ENCODE data around the gene ARHGAP25. TPM values are rescaled to one million over a fixed set of nuclear protein-coding genes. Genes with fewer than 3 reads are reported as not detected.
A peak's percentile ranks its signal among the peaks of the same experiment; 100 is the strongest.

The ARHGAP25 gene
- polyA plus RNA-seq, 1 experiment = 0.55 TPM

DNA sequence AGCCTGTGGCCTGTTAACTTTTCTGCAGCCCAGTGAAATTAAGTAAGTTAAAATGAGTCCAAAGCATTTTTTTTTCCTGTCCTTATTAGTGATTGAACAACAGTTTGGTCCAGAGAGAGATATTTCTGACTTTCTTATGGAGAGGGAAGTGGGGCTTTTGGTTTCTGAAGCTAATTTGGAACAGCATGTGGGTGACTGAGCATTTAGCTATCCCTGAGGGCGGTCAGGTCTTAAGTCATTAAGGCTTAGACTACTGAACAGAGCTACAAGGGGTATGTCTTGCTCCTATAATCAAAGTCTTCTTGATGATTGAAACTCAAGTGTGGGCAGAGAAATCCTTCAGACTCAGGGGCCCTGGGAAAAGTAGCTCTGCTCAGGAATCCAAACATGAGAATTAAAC, 14.0 kb downstream of the ARHGAP25 start:
- Histone ChIP-seq H3K27me3 (ENCODE audit: control insufficient read depth, insufficient read depth, low read length) (no peaks in the 10 kb centered on the region), H3K27ac (ENCODE audit: low read depth, low read length) (no peak overlapping the region), H3K9me3 (ENCODE audit: control insufficient read depth, insufficient read depth, low read length) (no peaks in the 10 kb centered on the region), H3K4me3 (ENCODE audit: low read depth, low read length) (no peak overlapping the region)
- TF ChIP-seq, protein P1, sequence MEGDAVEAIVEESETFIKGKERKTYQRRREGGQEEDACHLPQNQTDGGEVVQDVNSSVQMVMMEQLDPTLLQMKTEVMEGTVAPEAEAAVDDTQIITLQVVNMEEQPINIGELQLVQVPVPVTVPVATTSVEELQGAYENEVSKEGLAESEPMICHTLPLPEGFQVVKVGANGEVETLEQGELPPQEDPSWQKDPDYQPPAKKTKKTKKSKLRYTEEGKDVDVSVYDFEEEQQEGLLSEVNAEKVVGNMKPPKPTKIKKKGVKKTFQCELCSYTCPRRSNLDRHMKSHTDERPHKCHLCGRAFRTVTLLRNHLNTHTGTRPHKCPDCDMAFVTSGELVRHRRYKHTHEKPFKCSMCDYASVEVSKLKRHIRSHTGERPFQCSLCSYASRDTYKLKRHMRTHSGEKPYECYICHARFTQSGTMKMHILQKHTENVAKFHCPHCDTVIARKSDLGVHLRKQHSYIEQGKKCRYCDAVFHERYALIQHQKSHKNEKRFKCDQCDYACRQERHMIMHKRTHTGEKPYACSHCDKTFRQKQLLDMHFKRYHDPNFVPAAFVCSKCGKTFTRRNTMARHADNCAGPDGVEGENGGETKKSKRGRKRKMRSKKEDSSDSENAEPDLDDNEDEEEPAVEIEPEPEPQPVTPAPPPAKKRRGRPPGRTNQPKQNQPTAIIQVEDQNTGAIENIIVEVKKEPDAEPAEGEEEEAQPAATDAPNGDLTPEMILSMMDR (IDR thresholded peaks at IDR 0.05; ENCODE audit: low read depth, low read length) = no peak
- CTCF ChIA-PET = interaction anchor here (0.5 to 7.3 kb wide), 6 partner anchors 10 to 177 kb away, joined by 3 to 129 read pairs (median 6); no protein-coding TSS in a partner anchor
- DNase-seq (ENCODE audit: low read depth, low spot score) = no peak
- POLR2A ChIA-PET = no interaction called here

DNA sequence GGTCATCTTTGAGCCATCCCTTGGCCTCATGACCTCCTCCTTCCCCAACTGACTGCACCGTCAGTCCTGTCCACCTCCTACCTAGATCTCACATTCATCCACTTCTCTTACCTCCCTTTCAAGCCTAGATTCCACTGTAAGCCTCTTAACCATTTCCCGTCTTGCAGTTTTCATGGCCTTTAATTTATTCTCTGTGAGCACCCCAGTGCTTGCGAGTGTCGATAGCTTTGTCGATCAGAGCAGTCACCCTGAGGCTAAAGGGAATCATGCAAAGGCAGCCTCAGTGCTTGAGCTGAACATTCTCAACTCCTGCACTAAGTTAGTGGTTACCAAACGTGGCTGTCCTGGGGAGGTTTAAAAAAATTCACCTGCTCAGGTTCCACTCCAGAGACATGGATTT, 14.7 kb downstream of the ARHGAP25 start:
- Histone ChIP-seq H3K4me3 (ENCODE audit: low read depth, low read length) (no peak overlapping the region), H3K9me3 (ENCODE audit: control insufficient read depth, insufficient read depth, low read length) (no peaks in the 10 kb centered on the region), H3K27me3 (ENCODE audit: control insufficient read depth, insufficient read depth, low read length) (no peaks in the 10 kb centered on the region), H3K27ac (ENCODE audit: low read depth, low read length) (no peak overlapping the region)
- TF ChIP-seq, protein P1 (IDR thresholded peaks at IDR 0.05; ENCODE audit: low read depth, low read length) = no peak
- DNase-seq (ENCODE audit: low read depth, low spot score) = no peak
- ChIA-PET POLR2A (no interaction called here), CTCF (interaction anchor here (0.7 to 7.3 kb wide), 7 partner anchors 11 to 261 kb away, joined by 3 to 129 read pairs (median 9); no protein-coding TSS in a partner anchor)

DNA sequence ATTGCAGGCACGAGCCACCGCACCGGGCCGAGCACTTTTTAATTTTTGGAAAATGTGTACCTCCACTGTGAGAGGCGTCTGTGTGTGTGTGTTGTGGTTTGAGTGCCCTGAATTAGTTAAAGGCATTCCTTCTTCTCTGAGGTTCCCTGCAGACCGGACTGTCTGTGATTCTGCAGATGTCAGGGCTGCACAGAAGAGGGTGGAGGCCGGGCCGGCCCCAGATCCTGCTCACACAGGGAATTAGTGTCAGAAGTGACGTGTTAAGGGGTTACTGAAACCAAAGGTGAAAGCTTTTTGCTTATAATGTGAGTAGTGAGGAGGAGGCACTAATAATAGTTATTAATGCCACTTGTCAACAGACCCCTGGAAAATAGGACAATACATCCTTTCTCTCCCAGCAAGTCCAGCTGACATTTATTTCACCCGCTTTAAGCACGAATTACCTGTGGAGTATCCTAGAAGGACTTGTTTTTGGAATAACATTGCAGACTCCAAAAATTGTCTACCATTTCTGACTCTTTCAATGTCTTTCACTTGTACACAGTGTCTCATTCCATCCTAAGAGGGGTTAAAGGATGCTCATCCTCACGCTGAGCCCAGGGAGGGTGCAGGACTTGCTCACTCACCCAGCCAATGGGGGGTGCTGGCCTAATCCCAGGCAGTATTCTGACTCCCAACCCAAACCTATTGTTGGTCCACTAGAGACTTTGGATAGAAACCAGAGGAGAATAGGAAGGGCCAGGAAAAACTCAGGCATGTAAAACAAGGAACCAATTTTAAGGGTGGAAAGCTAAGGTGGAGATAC, 16.2 kb downstream of the ARHGAP25 start:
- Histone ChIP-seq H3K9me3 (ENCODE audit: control insufficient read depth, insufficient read depth, low read length) (no peaks in the 10 kb centered on the region), H3K27me3 (ENCODE audit: control insufficient read depth, insufficient read depth, low read length) (no peaks in the 10 kb centered on the region), H3K4me3 (ENCODE audit: low read depth, low read length) (no peak overlapping the region), H3K27ac (ENCODE audit: low read depth, low read length) (no peak overlapping the region)
- DNase-seq (ENCODE audit: low read depth, low spot score) = no peak
- CTCF ChIA-PET = interaction anchor here (0.5 to 7.3 kb wide), 51 partner anchors 9 to 421 kb away, joined by 3 to 129 read pairs (median 6); partner anchors contain the start of gene ARHGAP25
- TF ChIP-seq, protein P1 (IDR thresholded peaks at IDR 0.05; ENCODE audit: low read depth, low read length) = no peak
- POLR2A ChIA-PET = no interaction called here

DNA sequence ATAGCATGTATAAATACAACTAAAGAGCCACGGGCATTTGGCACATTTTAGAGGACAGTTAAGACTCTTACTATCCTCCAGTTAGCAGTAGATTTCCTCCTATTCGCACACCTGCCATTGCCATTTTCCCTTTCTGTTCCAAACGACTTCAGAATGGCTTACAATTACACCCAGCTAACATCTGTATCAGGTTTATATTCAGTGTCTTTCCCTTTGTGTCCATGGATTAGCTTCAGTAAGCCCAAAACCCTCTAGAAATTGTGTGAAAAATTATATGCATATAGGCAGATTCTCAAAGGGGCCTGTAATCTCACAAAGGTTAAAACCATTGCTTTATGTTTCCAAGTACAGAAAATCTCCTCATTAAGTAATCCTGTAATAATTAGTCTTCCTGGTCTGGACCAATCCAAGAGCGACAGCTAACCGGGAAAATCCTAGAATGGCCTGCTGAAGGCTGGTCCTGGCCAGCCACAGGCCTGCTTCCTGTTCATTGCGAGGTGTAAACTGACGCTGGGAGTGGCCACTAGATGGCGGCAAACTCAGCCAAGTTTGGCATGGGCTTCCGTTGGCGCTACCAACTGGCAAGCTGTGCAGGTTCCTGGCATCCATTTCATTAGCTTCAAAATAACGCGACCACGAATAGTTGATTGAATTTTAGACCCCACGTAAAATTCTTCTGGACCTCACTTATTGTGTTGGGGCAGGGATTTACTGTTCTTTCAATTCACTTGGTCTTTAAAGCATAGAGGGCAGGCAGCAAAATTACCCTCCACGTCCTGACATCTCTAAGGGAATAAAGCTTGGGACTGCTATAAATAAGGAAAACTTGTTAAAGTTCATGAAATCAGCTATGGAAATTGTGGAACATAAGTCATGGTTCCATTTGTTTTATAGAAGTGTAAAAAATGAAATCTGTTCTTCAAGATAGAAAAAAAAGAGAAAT, 17.1 kb downstream of the ARHGAP25 start:
- POLR2A ChIA-PET = interaction anchor here (1.1 kb wide), 1 partner anchor 14 kb away, joined by 3 read pairs; no protein-coding TSS in a partner anchor
- peak; percentile 68 for DNase-seq (ENCODE audit: low read depth, low spot score)

More for the DNA sequence above, 17.1 kb downstream of the ARHGAP25 start:
- no peak overlapping the region for H3K27ac ChIP-seq (ENCODE audit: low read depth, low read length)
- TF ChIP-seq, protein P1 (IDR thresholded peaks at IDR 0.05; ENCODE audit: low read depth, low read length) = peak; percentile 95
- CTCF ChIA-PET = interaction anchor here (0.5 to 7.3 kb wide), 63 partner anchors 9 to 420 kb away, joined by 3 to 129 read pairs (median 5); partner anchors contain the start of gene ARHGAP25
- no peak overlapping the region for H3K4me3 ChIP-seq (ENCODE audit: low read depth, low read length)
- no peaks in the 10 kb centered on the region for H3K9me3 ChIP-seq (ENCODE audit: control insufficient read depth, insufficient read depth, low read length)
- no peaks in the 10 kb centered on the region for H3K27me3 ChIP-seq (ENCODE audit: control insufficient read depth, insufficient read depth, low read length)

All from AG04450 (cell line).